OCI-M2 (cell line): ENCODE measurements around the gene FAM98B.

Experiments
- DNase-seq: peaks from one replicate; lab custom pipeline; 2025; ENCODE audit not compliant: unreplicated experiment; lab: John Stamatoyannopoulos, UW

FAM98B gene

GRCh38 chr15:38506997-38507396, 53.1 kb downstream of the FAM98B start:
- DNase-seq = no peak

- no peak for DNase-seq
Measured at GRCh38 chr15:38507570-38507969, 53.6 kb downstream of the FAM98B start.

GRCh38 chr15:38508647-38509046, 54.7 kb downstream of the FAM98B start:
- no peak for DNase-seq

DNA sequence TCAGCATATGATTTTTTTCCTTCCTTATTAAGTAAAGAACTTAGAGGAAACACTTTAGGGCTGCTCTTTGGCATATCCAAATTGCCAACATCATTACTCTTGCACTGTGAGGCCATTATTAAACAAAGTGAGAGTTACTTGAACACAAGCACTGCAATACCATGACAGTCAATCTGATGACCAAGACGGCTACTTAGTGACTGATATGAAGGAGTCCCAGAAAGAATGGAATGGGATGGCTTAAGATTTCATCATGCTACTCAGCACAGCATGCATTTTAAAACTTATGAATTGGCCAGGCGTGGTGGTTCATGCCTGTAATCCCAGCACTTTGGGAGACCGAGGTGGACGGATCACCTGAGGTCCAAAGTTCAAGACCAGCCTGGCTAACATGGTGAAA, 55.2 kb downstream of the FAM98B start:
- DNase-seq = no peak

DNA sequence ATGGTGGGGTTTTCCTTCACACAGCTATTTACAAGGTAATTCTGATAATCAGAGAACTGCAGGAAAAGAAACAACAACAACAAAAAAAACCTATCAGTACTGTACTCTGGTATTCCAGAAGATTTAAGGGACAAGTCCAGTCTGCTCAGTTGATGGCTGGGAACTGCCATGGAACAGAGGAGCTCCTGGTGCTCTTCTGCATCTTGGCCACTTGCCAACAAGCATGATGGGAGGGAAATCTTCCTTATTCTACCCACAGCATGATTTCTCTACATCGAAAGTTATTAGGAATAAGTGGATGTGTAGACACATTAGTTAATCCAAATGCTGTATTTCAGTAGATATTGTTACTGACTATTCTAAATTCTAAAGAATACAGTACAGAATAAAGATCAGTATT, 59.0 kb downstream of the FAM98B start:
- DNase-seq = no peak

DNA sequence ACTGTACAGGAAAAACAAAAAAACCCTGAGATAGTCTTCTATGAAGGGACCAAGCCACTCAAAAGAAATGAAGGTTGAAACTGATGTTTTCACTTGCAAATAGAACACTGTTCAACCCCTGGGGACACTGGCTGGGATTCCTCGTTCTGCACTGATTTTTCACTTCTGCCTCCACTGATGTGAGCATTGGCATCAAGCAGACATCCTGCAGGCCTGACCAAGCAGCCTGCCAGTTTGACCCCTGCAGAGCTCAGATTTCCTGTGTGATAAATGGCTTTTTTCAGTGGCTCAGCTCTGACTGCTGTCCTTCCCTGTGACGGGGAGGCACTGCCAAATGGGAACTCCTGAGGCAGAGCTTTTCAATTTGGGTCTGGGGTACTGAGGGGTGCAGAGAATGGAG, 60.7 kb downstream of the FAM98B start:
- DNase-seq = no peak

DNA sequence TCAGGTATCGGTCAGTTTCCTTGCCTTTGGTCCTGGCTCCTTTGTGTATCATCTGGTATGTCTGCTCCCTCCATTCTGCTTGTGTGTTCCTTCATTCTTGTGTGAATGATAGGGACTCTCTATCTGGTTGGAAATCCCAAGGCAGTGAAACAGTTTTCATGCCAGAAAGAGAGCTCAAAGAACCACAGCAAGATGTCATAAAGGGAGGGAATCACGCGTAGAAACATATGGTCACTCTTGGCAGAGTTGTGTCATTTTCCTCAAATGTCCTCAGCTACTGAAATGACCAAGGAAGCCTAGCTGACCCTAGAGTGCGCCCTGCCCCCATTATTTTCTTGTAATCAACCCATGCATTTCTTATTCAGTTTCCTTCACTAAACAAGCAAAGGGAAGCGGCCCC, 62.7 kb downstream of the FAM98B start:
- DNase-seq = no peak

DNA sequence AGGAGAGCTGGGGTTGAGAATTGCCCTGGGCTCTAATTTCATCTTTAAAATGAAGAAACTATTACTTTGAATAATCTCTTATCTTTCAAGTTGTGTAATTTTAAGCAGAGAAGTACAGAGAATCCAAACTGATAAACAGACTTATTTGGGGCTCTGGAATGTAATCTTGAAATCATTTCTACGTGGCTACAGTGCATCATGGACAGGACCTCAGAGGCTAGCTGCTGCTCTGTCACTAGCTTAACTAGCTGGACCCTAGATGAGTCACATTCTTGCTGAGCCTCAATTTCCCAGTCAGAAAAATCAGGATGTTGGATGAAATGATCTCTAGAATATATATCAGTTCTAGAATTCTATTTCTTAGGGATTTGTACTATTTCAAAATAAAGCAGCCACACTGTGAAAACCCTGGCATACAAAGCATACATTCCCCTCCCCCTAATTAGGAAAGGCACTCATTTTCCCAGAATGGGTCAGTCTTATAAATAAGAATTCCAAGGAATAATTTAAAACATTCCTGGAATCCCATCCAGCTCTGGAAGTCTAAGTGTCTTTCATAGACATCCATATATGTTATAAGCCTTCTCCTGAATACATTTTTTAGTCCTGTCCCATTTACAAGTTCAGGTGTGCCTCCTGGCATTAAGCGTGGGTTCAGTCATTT, 63.5 kb downstream of the FAM98B start:
- DNase-seq = no peak

DNA sequence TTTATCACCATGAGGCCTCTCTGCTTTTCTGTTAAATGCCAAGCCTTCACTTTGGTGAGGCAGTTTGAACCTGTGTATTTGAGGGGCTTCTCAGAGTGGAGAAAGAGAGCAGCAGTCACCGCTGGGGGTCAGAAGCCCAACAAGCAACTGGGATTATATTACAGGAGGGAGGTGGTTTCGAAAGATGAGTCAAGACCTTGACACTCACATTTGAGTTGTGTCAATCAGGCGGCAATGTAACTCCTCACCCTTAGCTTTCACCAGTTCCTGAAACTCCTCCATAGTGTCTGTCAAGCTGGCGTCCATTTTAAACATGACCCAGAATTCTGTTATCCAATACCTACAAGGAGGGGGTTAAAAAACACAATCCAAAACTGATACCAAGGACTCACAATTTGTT, 64.2 kb downstream of the FAM98B start:
- DNase-seq = no peak

- no peak for DNase-seq
Measured at GRCh38 chr15:38520035-38520434, 66.1 kb downstream of the FAM98B start.

DNA sequence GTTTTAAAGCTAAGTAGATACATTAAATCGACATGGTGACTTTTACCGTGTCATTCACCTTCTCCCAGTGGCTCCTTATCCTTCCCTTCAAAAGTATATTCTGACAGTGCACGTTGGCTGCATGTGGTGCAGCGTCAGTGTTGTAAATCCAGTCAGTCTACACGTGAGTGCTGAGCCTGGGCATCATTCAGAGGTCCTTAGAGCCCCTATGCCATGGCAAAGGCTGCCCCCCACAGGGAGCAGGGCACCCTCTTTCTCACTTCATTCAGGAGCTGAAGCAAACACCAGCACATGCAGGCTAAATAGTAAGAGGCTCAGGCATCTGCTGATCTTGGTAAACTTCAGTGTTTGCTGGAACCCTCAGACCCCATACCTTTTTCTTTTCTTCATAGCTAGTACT, 67.4 kb downstream of the FAM98B start:
- no peak for DNase-seq

DNA sequence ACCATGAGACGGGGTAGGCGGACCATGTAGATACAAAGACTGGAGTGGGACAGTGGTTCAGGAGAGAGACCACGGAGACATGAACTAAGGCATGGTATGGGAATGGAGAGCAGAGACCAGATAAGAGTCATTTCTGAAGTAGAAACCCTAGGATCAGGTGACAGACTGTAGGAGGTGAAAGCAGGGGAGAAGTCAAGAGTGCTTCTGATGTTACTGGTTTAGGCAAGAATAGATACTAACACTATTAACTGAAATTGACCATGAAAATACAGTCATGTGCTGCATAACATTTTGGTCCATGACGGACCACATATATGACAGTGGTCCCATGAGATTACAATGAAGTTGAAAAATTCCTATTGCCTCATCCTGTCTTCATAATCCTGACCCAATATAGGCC, 69.0 kb downstream of the FAM98B start:
- no peak for DNase-seq

DNA sequence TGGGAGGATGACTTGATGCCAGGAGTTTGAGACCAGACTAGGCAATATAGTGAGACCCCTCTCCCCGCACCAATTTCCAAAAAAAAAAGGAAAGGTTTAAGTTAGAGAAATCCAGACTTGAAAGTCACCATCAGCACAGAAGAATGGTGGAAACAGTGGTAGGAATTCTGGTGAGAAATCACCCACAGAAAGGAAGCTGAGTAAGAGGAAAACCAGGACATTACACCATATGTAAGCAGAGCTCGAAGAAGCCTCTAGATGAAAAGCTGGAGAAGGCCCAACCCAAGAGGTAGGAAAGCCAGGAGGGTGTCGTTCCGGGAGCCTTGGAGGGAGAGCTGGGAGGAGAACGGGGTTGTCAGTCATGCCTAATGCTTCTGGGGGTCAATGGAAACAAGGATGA, 70.2 kb downstream of the FAM98B start:
- DNase-seq = no peak

DNA sequence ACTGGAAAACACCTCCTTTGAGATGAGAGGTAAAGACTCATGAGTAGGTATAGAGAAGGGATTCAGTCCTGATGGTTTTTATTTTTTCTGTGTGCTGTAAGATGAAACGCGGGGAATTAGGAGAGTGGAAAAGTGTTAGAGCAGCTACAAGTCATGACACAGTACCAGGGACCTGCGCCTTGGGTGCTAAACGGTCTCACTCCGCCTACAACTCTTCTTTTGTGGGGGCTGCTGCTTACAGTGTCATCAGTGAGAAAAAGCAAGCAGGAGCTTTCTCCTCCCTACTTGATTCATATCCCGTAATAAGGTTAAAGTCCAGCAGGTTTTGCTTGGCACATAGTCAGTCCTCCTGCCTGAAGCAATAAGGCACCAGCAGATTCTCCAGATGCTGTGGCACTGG, 71.6 kb downstream of the FAM98B start:
- DNase-seq = no peak

- DNase-seq = no peak
Measured at GRCh38 chr15:38526158-38526557, 72.2 kb downstream of the FAM98B start.

DNA sequence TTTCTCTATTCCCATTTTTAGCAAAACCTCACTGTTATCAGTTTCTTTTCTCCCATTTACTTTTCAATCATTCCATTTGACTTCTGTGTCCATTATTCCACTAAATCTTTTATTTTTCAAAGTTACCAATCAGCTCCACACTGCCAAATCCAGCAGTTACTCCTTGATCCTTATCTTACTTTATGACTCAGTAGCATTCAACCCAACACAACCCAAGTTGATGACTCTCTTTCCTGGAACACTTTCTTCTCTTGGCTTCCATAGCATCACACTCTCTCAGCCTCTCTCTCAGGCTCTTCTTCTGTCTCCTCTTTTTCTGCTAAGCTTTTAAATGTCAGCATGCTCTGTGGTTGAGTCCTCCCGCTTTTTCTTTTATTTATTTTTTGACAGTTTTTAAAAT, 74.4 kb downstream of the FAM98B start:
- no peak for DNase-seq

GRCh38 chr15:38530113-38530512, 76.2 kb downstream of the FAM98B start:
- DNase-seq = no peak

DNA sequence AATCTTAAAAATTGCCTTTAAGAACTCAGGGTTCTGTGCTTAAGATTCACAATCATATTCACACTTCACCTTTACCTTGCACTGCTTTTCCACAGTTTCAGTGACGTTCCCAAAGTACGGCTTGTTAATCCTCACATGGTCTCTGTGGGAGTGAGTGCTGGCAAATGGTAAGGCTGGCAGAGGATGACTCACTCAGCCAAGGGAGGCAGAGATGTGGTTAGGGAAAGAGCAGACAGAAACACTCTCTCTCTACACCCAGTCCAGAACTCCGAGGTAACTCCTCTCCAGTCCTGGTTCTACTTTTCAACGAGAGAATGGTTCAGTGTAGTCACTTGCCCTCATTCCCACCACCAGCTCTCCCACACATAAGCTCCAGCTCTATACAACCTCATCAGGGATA, 77.6 kb downstream of the FAM98B start:
- no peak for DNase-seq

DNA sequence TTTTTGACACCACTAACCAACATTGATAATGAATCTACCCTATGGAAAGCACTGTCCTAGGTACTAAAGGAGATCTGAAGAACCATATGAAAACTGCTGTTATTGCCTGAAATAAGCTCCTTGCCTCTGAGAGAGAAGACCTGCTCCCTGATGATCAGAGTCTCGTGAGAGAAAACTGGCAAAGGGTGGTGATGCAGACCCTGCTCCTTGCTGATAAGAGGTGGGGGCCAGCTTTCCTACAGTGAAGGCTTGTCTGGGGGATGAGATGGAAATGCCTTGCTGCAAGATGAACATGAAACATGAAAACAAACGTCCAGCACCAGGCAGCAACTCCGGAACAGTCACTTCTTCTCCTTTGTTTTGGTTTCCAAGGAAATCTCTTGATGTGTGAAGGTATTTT, 78.8 kb downstream of the FAM98B start:
- no peak for DNase-seq

- DNase-seq = no peak
Measured at GRCh38 chr15:38533416-38533915, 79.5 kb downstream of the FAM98B start.

DNA sequence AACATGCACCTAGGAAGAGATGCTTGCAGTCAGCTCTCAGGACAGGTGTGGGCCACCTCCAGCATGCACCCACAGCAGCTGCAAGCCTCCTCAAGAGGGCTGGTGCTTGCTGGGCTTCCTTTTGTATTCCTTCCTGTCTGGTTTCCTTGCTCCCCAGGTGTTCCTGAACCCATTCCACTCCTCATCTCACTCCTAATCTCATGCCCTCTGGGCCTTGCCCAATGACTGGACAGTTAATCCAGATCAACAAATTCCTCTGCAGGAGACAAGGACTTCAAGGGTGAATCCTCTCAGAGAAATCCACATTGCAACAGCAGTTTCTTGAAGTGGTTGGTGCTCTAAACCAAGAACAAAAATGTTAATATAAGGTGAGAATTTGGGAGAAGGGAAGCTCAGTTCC, 80.0 kb downstream of the FAM98B start:
- DNase-seq = no peak

- no peak for DNase-seq
Measured at GRCh38 chr15:38534691-38535090, 80.8 kb downstream of the FAM98B start.

- DNase-seq = no peak
Measured at GRCh38 chr15:38535491-38536200, 81.7 kb downstream of the FAM98B start.
